Nephron progenitor cell (in vitro differentiated cells): ENCODE data around the gene FRMD1.

Experiments used
- DNase-seq: peaks from one replicate; pipeline ENCODE4 v3.0.0; 2021
- H3K27ac Mint-ChIP-seq: 2 replicates; pipeline ENCODE4 v1.8.0; 2021; ENCODE audit warnings: mild to moderate bottlenecking, moderate library complexity, mixed read lengths
- H3K27me3 Mint-ChIP-seq: 2 replicates; pipeline ENCODE4 v1.8.0; 2021; ENCODE audit warnings: mild to moderate bottlenecking, low read depth, mixed read lengths; ENCODE audit not compliant: poor library complexity
- H3K36me3 Mint-ChIP-seq: 2 replicates; pipeline ENCODE4 v1.8.0; 2021; ENCODE audit warnings: low read depth, mixed read lengths
- H3K4me1 Mint-ChIP-seq: 2 replicates; pipeline ENCODE4 v1.8.0; 2021; ENCODE audit warnings: mixed read lengths
- H3K4me3 Mint-ChIP-seq: 2 replicates; pipeline ENCODE4 v1.8.0; 2021; ENCODE audit warnings: mild to moderate bottlenecking, moderate library complexity, mixed read lengths
- H3K9me3 Mint-ChIP-seq: 2 replicates; pipeline ENCODE4 v1.8.0; 2021; ENCODE audit warnings: mild to moderate bottlenecking, moderate library complexity, mixed read lengths
- CTCF ChIP-seq: fragments of 200-600 bp; sonication (generic); IDR thresholded peaks from 2 replicates; pipeline ENCODE4 v1.5.0; 2021; ENCODE audit warnings: antibody characterized with exemption

The FRMD1 gene

DNA sequence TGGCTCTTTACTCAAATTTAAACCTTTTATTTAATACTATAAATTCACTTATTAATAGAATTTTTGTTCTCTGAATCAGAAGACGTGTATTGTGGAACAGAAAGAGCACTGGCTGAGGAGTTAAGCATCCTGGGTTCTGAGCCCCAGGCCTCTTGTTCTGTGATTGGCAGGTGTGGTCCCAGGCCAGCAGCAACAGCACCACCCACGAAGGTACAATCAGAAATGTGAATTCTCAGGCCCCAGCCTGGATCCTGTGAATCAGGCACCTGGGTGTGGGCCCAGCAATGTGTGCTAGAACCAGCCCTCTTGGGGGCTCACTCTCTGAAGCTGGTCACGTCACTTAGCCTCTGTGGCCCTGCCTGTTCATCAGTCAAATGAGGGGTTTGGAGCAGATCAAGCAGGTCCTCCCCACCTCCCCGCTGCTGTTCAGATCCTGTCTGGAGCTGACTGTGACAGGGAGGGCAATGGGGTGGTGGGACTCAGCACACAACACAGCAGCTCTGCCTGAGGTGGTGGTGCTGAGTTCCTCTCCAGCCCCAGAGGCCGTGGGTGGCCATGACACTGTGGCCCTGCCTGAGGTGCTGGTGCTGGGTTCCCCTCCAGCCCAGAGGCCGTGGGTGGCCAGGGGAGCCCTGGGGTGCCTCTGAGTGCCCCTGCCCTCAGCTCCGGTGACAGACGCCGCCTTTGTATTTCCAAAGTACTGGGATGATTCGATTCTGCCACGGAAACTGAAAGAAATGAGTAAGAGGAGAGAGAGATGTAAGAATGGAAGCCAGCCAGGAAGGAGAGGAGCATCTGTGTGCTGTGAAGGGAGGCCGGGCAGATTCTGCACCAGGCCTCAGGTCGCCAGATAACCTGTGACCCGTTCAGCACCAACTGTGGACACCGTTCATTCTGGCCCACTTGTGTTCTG lies 41.6 kb upstream of the FRMD1 start:
- Mint-ChIP-seq H3K36me3 (no peaks in the 10 kb centered on the region), H3K27me3 (no peaks in the 10 kb centered on the region), H3K4me3 (no peak overlapping the region), H3K9me3 (peaks cover 5% of the 10 kb centered on the region), H3K4me1 (peaks cover 15% of the 10 kb centered on the region), H3K27ac (no peak overlapping the region)
- TF ChIP-seq CTCF = no peak
- DNase-seq = no peak

DNA sequence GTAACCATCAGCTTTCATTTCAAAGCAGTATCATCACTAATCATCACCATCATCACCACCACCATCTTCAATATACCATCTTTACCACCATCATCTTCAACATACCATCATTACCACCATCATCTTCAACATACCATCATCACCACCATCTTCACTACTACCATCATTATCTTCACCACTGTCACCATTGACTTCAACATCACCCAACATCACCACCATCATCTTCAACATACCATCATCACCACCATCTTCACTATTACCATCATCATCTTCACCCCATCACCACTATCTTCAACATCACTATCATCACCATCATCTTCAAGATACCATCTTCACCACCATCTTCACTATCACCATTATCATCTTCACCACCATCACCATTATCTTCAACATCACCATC lies 40.5 kb upstream of the FRMD1 start:
- H3K27ac Mint-ChIP-seq = no peak overlapping the region
- no peak overlapping the region for H3K4me3 Mint-ChIP-seq
- TF ChIP-seq CTCF = no peak
- DNase-seq = no peak
- no peaks in the 10 kb centered on the region for H3K36me3 Mint-ChIP-seq
- peaks cover 8% of the 10 kb centered on the region for H3K9me3 Mint-ChIP-seq
- peaks cover 12% of the 10 kb centered on the region for H3K4me1 Mint-ChIP-seq
- H3K27me3 Mint-ChIP-seq = no peaks in the 10 kb centered on the region

GRCh38 chr6:168118935-168119334 lies 39.9 kb upstream of the FRMD1 start:
- Mint-ChIP-seq H3K36me3 (no peaks in the 10 kb centered on the region), H3K9me3 (peaks cover 8% of the 10 kb centered on the region), H3K27ac (no peak overlapping the region), H3K4me1 (peaks cover 12% of the 10 kb centered on the region), H3K27me3 (peaks cover 5% of the 10 kb centered on the region), H3K4me3 (no peak overlapping the region)
- no peak for TF ChIP-seq CTCF
- DNase-seq = no peak

DNA sequence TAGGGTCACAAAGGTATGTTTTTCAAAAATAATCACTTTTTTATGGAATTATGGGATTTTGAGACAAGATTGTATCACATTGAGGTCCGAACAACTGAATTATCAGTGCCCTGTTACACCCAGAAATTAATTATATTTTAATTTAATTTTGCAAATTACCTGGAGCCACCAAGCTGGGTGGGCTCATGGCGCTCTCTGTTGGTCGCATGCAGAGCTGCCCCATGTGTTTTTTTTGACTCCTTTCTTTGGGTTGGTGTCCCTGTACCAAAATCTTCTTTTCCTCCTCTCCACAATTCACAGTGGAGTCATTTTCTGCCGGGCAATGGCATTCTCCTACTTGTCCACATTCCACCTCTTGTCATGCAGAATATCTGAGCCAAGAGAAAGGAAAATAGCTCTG lies 38.9 kb upstream of the FRMD1 start:
- no peak overlapping the region for H3K27ac Mint-ChIP-seq
- no peaks in the 10 kb centered on the region for H3K36me3 Mint-ChIP-seq
- peaks cover 7% of the 10 kb centered on the region for H3K9me3 Mint-ChIP-seq
- peak; percentile 33 for TF ChIP-seq CTCF
- peaks cover 12% of the 10 kb centered on the region for H3K4me1 Mint-ChIP-seq
- no peak for DNase-seq
- no peak overlapping the region for H3K4me3 Mint-ChIP-seq
- peaks cover 5% of the 10 kb centered on the region for H3K27me3 Mint-ChIP-seq

GRCh38 chr6:168116975-168117899 lies 38.2 kb upstream of the FRMD1 start:
- Mint-ChIP-seq H3K9me3 (peaks cover 4% of the 10 kb centered on the region), H3K27me3 (peaks cover 5% of the 10 kb centered on the region), H3K36me3 (no peaks in the 10 kb centered on the region), H3K4me3 (no peak overlapping the region), H3K27ac (no peak overlapping the region), H3K4me1 (peaks cover 12% of the 10 kb centered on the region)
- TF ChIP-seq CTCF = no peak
- DNase-seq = no peak
